Activated CD4-positive, alpha-beta T cell treated with anti-CD3 and anti-CD28 coated beads, Interleukin-2, Interleukin-4, amounts not matched to agents 100 ng/mL and 50 ng/mL, durations not matched to agents 16 hours and 8 hours (primary cell): Measurements from ENCODE around the gene MAPRE2.

Experiments
- DNase-seq: peaks from one replicate; pipeline ENCODE4 v3.0.0-alpha.2; 2020; ENCODE audit warnings: low spot score

MAPRE2 gene

DNA sequence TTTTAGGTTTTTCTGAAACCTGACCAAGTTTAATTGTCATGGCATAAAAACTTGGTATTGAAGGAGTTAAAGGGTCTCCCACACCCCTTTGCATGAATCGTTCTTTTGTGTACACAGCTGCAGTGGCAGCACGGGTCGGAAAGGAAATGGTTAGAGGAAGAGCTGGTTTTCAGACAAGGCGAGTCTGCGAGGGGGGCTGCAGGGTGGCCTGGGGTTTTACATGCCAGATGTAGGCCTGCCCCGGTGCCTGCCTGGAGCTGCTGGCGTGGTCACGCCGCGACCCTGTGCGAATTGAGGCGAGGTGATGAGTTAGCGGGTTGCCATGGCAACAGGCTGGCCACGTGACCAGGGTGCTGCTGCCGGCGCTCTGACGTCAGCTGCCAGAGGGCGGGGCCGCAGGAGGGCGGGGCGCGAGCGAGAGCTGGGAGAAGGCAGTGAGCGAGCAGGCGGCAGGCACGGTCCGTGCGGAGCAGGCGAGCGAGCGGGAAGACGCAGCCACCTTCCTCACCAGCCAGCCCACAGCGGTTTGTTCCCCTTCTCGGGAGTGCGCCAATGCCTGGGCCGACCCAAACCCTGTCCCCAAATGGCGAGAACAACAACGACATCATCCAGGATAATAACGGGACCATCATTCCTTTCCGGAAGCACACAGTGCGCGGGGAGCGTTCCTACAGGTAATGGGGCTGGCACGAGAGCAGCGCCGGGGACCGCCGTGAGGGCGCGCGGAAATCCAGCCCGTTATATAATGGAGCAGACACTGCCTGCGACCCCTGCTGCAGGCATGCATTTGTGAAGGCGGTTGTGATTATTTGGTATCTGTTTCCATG lies at the start of gene MAPRE2:
Gene MAPRE2, plus strand, starts transcription at position 426 of the 827 bp plus-strand sequence. Its CDS starts 127 bp downstream, at position 553.
- peak; percentile 98 for DNase-seq

DNA sequence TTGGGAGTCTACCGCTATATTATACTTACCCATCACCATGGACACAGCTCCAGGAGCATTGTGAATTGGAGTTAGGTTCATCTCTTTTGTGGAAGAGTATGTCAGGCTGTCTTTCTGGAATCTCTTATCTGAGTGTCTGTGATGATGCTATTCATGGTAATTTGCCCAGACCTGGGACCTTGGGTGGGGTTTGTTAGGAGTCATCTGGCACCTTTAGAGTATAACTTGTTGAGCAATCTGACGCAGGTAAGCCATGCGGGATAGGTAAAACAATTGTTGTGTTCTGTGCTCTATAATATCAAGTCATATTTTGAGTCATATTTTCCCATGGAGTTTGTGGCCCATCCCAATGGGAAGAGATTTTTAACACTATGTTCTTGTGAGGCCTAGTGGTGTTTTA lies 49.7 kb upstream of the MAPRE2 start:
- DNase-seq: no peak

- no peak for DNase-seq
These were observed 47.9 kb upstream of the MAPRE2 start for GRCh38 chr18:34993289-34993688.

DNA sequence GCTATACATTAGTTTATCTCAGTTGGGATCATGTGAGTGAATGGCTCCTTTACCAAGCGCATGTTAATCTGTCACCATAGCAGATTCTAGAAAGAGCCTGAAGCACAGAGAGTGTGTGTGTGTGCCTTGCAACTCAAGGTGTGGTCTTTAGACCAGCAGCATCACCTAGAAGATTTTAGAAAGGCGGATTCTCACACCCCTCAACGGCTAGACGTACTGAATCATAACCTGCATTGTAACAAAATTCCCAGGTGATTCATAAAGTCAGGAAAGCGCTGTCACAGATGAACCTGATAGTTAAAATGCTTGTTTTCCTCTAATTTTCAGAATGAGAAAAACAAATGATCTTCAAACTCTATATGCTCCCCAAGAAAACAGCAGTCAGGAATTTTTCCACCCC lies 45.5 kb upstream of the MAPRE2 start:
- DNase-seq: no peak

GRCh38 chr18:34998661-34999060 lies 42.6 kb upstream of the MAPRE2 start:
- no peak for DNase-seq

DNA sequence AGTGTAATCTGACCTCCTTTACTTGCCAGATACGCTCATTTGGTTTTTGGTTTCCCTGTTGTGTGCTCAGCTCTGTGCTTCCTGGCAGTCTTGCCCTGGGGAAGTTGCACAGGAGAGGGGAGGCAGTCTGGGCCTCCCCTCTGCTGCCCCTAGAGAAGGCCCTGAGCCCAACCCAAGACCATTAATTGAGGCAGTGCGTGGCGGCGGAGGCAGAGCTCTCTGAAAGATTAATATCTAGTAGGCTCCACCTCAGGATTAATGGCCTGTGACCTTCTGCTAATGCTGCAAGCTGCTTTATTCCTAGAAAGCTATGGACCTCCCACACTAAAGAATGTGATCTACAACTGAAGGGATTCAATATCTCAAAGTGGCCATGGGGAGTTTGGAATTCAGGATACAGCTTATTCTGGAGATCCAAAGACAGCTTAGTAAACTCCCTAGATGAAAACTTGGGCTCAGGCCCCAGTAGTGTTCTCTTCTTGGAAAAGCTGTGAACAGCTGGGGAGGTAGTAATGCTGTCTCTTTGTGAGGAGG lies 41.4 kb upstream of the MAPRE2 start:
- no peak for DNase-seq

DNA sequence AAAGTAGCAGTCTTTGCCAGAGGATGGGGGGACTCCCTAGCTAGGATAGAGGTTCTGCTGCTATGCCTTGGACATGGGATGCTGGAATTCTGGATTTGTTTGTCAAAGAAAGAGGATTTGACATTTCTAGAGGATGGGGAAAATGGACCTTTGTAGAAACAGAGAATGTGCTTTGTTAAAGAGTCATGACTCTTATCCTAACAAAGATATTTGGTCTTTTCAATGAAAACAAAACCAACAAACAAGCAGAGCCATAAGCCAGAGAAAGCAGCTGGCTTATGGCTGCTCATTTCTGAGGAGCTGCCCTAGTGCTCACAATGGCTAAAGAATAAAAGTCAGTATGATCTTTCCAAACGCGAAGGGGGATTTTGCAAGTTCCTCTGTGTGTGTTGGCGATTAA lies 40.8 kb upstream of the MAPRE2 start:
- DNase-seq: no peak

DNA sequence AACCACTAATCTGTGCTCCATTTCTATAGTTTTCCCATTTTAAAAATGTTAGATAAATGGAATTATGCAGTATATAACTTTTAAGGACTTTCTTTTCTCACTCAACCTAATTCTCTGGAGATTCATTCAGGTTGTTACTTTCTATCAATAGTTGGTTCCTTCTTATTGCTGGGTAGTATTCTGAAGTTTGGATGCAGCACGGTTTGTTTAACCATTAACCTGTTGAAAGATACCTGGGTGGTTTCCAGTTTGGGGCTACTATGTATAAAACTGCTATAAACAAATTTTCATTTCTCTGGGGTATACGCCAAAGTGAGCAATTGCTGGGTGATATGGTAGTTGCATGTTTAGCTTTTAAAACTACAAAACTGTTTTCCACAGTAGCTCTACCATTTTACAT lies 39.1 kb upstream of the MAPRE2 start:
- DNase-seq: no peak

DNA sequence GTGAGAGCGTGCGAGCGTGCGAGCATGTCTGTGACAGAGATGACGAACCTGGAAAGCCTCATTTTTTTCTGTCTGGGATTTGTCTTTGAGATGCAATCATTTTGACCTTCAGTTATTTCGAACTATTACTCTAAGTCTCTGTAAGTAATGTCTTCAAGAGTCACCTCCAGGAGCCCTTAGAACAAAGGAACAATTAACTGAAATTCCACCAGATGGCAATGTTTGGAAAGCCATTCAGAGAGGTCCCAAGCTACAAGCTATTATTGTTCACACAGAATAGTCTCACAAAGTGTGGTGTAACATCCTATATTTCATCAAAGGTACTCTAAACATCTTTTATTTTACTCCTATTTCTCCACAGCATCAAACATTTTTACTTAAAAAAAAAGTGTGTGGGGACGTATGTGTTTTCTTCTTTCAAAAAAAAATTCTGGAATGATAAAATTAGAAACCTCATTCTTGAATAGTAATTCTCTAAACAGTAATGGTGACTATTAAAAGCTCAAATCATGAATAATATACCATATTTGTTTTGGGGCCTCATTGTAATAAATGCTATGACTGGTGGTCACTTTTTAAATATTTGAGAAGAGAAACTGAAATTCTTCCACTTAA lies 35.1 kb upstream of the MAPRE2 start:
- DNase-seq: peak; percentile 54

GRCh38 chr18:35010156-35010555 lies 31.1 kb upstream of the MAPRE2 start:
- DNase-seq: no peak

DNA sequence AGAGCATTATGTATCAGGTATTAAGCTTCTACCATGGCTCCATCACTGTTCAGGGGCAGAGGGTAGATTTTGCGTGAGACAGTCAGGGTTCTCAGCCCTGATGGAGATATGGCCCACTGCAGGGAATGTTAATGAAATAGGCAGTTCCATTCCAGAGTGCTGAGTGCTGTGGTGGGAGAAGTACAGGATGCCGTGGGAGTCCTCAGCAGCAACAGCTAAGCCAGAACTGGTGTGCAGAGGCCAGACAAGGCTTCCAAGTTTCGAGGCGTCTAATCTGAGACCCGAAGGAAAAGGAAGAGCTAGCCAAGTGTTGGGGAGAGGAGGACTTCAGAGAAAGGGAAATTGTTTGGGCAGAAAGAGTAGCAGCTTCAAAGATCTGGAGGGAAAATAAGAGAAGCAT lies 30.2 kb upstream of the MAPRE2 start:
- DNase-seq: no peak

GRCh38 chr18:35019933-35020332 lies 21.3 kb upstream of the MAPRE2 start:
- no peak for DNase-seq

GRCh38 chr18:35022426-35023001 lies 18.7 kb upstream of the MAPRE2 start:
- DNase-seq: no peak

DNA sequence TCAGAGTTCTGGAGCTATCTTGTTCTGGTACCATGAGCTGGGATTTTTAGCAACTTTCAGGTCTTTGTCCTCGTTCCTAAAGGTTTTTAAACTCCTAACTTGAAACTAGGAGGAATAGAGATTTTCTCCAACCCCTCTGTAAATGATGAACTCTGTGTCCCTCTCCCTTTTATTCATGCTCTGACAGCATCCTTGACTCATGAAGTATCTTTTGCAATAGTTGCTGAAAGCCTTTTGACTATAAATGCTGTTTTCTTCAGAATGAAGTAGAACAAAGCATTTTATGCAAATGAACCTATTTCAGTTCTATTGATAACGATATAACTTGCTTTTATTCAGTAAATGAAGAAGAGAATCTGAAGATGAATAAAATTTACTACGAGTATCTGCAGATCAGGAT lies 17.0 kb upstream of the MAPRE2 start:
- DNase-seq: no peak

DNA sequence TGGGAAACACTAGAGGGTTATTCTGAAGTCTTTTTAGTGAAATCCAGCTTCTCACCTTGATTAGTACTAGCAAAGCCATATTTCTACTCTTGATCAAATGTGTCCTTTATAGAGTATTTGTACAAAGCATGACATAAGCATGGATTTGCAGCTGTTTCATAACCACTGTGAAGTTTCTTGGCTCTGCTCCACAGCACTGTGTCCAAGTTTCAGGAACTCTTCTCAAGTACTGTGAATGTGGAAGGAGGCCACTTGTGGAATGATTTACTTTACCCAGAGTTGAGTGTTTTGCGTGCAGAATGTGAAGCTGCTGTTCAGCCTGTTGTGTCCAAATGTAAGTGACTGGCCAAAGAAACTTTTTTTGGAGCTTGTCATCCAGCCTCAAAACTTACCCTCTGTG lies 16.2 kb upstream of the MAPRE2 start:
- no peak for DNase-seq

GRCh38 chr18:35026407-35027061 lies 14.7 kb upstream of the MAPRE2 start:
- DNase-seq: no peak

DNA sequence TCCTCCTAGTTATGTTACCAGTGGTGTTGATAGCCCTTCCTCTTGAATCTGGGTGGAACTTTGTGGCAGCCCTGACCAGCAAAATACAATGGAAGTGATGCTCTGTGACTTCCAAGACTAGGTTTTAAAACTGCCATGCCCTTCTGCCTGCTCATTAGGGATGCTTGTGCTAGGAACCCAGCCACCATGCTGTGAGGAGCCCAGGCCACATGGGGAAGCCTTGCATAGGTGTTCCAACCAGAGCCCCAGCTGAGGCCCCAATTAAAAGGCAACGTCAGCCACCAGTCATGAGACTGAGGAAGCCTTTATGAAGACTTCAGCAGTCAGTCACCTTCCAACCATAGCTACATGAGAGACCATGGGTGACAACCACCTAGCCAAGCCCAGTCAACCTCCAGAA lies 14.0 kb upstream of the MAPRE2 start:
- no peak for DNase-seq

- DNase-seq: no peak
These were observed 12.7 kb upstream of the MAPRE2 start for GRCh38 chr18:35028536-35028935.

- DNase-seq: no peak
These were observed 12.1 kb upstream of the MAPRE2 start for GRCh38 chr18:35029103-35029502.

DNA sequence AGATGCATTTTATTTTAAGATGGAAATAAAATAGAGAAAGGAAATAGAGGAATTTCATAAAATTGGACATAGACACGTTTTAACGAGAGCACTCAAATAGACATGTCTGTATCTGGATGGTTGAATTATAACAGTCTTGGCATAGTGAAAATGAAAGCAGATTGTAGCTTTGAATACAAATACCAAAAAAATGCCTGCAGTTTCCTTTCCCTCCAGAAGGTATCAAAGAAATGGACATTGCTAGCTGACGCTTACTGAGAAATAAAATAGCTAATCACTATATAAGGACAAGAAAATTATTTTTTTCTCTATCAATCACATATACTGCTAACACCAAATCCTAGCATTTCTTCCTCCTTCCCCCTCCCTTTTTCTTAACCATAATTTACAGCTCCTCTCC lies 11.4 kb upstream of the MAPRE2 start:
- DNase-seq: peak; percentile 38

DNA sequence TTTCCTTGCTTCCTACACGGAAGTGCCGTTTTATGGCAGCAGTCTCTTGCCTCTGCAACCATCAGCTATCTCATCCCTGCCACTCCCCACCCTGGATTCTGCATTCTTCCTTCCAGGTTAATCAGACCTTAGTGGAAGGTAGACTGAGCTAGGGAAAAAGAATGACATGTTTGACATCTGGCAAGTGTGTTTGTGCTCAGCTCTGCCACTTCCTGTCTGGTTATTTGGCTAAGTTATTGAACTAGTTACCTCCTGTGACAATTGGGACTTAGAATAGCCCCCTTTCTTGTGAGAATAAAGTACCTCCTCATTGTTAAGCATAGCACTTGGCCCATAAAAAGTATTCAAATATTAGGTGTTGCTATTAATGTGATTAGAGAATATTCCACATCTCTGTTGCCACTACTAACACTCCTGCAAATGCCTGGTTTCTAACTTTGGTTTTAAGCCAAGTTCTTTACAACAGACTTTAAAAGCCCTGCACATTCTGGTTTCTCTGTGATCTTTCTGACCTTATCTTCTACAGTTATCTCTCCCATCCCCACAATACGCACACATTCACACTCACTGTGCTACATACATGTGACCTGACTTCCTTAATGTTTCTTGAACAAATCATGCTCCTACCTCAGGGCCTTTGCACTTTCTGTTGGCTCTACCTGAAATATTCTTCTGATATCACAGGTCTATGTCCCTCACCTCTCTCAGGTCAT lies 10.8 kb upstream of the MAPRE2 start:
- no peak for DNase-seq

DNA sequence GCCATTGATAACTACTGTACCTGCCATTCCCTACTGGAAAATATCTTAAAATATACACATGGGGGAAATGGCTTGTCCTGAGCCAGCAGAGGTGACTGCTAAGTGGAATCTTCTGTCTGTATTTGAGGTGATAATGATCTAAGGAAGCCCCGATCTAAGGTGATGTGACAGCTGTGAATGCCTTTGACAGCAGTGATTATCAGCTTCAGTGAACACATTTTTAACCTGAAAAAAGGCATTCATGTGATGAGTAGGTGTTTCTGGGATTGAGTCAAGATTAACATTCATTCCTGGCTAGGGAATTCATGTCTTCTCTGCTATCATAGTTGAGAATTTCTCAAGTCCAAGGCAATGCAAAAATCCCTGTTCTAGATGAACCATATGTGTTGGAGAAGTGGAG lies 9.1 kb upstream of the MAPRE2 start:
- DNase-seq: no peak
